HG03469 (cell line): ENCODE results near the gene KRT86.
"Not testable (repeated sequence)": the region's sequence is repeated elsewhere in the genome, so short reads cannot be mapped to it uniquely, and the experiment has no call there.

Source experiments
- ATAC-seq: cut with Tn5 transposase; IDR thresholded peaks from one replicate; pipeline ENCODE4 v1.9.1; 2021; ENCODE audit warnings: mild to moderate bottlenecking, moderate library complexity, moderate number of reproducible peaks; ENCODE audit not compliant: unreplicated experiment

KRT86 gene

GRCh38 chr12:52267266-52267665 lies 7.2 kb upstream of the KRT86 start:
- ATAC-seq, result no peak

- no peak for ATAC-seq
Observed at GRCh38 chr12:52267699-52268098, 6.7 kb upstream of the KRT86 start.

GRCh38 chr12:52268212-52268611 lies 6.2 kb upstream of the KRT86 start:
- ATAC-seq, result no peak

GRCh38 chr12:52270541-52271070 lies 3.8 kb upstream of the KRT86 start:
- no peak for ATAC-seq

- no peak for ATAC-seq
Observed at GRCh38 chr12:52271158-52271557, 3.3 kb upstream of the KRT86 start.

- ATAC-seq, result no peak
Observed at GRCh38 chr12:52275686-52276085, 1.2 kb downstream of the KRT86 start.

- ATAC-seq, result no peak
Observed at GRCh38 chr12:52277486-52278245, 3.2 kb downstream of the KRT86 start.

- no peak for ATAC-seq
Observed at GRCh38 chr12:52278575-52279421, 4.4 kb downstream of the KRT86 start.

- no peak for ATAC-seq
Observed at GRCh38 chr12:52279422-52280318, 5.2 kb downstream of the KRT86 start.

GRCh38 chr12:52280319-52280795 lies 5.9 kb downstream of the KRT86 start:
- ATAC-seq, result no peak

- ATAC-seq, result no peak
Observed at GRCh38 chr12:52280796-52281560, 6.5 kb downstream of the KRT86 start.

GRCh38 chr12:52284562-52285171 lies 10.2 kb downstream of the KRT86 start:
- ATAC-seq, result no peak

- no peak for ATAC-seq
Observed at GRCh38 chr12:52285172-52285745, 10.8 kb downstream of the KRT86 start.

- no peak for ATAC-seq
Observed at GRCh38 chr12:52285851-52286530, 11.5 kb downstream of the KRT86 start.

- not testable (repeated sequence) for ATAC-seq
Observed at GRCh38 chr12:52286857-52287785, 12.7 kb downstream of the KRT86 start.

- not testable (repeated sequence) for ATAC-seq
Observed at GRCh38 chr12:52287816-52288805, 13.7 kb downstream of the KRT86 start.
